NCI-H748 treated with DMSO at 0.1 percent for 48 hours (cell line): ENCODE measurements around the gene SOX6.

ENCODE experiments used
- DNase-seq: peaks from one replicate; lab custom pipeline; 2025; lab: John Stamatoyannopoulos, UW

SOX6 gene

GRCh38 chr11:16271258-16271657 is 85.1 kb downstream of the SOX6 start:
- no peak for DNase-seq

GRCh38 chr11:16266021-16266420 is 90.3 kb downstream of the SOX6 start:
- no peak for DNase-seq

GRCh38 chr11:16265022-16265421 is 91.3 kb downstream of the SOX6 start:
- DNase-seq = no peak

GRCh38 chr11:16262645-16262955 is 93.7 kb downstream of the SOX6 start:
- DNase-seq = no peak

- DNase-seq = no peak
Observed at GRCh38 chr11:16261836-16262644, 94.3 kb downstream of the SOX6 start.

- DNase-seq = no peak
Observed at GRCh38 chr11:16252373-16252772, 104.0 kb downstream of the SOX6 start.

- DNase-seq = no peak
Observed at GRCh38 chr11:16248248-16248647, 108.1 kb downstream of the SOX6 start.

GRCh38 chr11:16242806-16243205 is 113.5 kb downstream of the SOX6 start:
- DNase-seq = no peak

GRCh38 chr11:16240687-16241086 is 115.7 kb downstream of the SOX6 start:
- no peak for DNase-seq

GRCh38 chr11:16239141-16240105 is 116.9 kb downstream of the SOX6 start:
- no peak for DNase-seq

- DNase-seq = peak; percentile 94
Observed at GRCh38 chr11:16226245-16226644, 130.1 kb downstream of the SOX6 start.

GRCh38 chr11:16225623-16226022 is 130.7 kb downstream of the SOX6 start:
- DNase-seq = no peak

GRCh38 chr11:16223558-16223957 is 132.8 kb downstream of the SOX6 start:
- DNase-seq = peak; percentile 23

- no peak for DNase-seq
Observed at GRCh38 chr11:16217631-16218030, 138.7 kb downstream of the SOX6 start.

GRCh38 chr11:16216831-16217230 is 139.5 kb downstream of the SOX6 start:
- no peak for DNase-seq

GRCh38 chr11:16215352-16215751 is 141.0 kb downstream of the SOX6 start:
- DNase-seq = no peak

GRCh38 chr11:16211407-16211806 is 144.9 kb downstream of the SOX6 start:
- no peak for DNase-seq

- no peak for DNase-seq
Observed at GRCh38 chr11:16204261-16204660, 152.1 kb downstream of the SOX6 start.

GRCh38 chr11:16195651-16196050 is 160.7 kb downstream of the SOX6 start:
- no peak for DNase-seq

- DNase-seq = no peak
Observed at GRCh38 chr11:16194566-16194965, 161.8 kb downstream of the SOX6 start.

- no peak for DNase-seq
Observed at GRCh38 chr11:16193897-16194381, 162.4 kb downstream of the SOX6 start.

- peak; percentile 13 for DNase-seq
Observed at GRCh38 chr11:16191868-16192240, 164.5 kb downstream of the SOX6 start.
